Choroid plexus epithelial cell (primary cell): ENCODE data around the gene NBAS.

ENCODE experiments used
- DNase-seq: peaks from one replicate; pipeline ENCODE4 v3.0.0-alpha.2; 2010; ENCODE audit warnings: low read depth
- H3K4me3 ChIP-seq: 2 replicates; pipeline ENCODE4 v1.5.1; 2011; ENCODE audit warnings: low read depth, mild to moderate bottlenecking, control low read depth, low read length, moderate library complexity
- CTCF ChIP-seq: conservative IDR thresholded peaks from 2 replicates; pipeline ENCODE4 v1.5.1; 2011; ENCODE audit warnings: low read depth, mild to moderate bottlenecking, control low read depth, inconsistent platforms, low read length, moderate library complexity

Gene NBAS

GRCh38 chr2:15284614-15285013 is 276.5 kb downstream of the NBAS start:
- DNase-seq, result no peak
- H3K4me3 ChIP-seq, result no peak overlapping the region
- TF ChIP-seq CTCF, result no peak

- DNase-seq, result no peak
- no peak for TF ChIP-seq CTCF
- H3K4me3 ChIP-seq, result no peak overlapping the region
Observed at GRCh38 chr2:15281681-15282080, 279.5 kb downstream of the NBAS start.

- DNase-seq, result no peak
- no peak for TF ChIP-seq CTCF
Observed at GRCh38 chr2:15279201-15279876, 281.8 kb downstream of the NBAS start.

GRCh38 chr2:15278296-15278695 is 282.8 kb downstream of the NBAS start:
- H3K4me3 ChIP-seq, result no peak overlapping the region
- DNase-seq, result no peak
- TF ChIP-seq CTCF, result no peak

More at GRCh38 chr2:15279201-15279876, 281.8 kb downstream of the NBAS start:
- H3K4me3 ChIP-seq, result no peak overlapping the region

- H3K4me3 ChIP-seq, result no peak overlapping the region
- no peak for DNase-seq
- no peak for TF ChIP-seq CTCF
Observed at GRCh38 chr2:15275346-15275745, 285.8 kb downstream of the NBAS start.

GRCh38 chr2:15273452-15273851 is 287.7 kb downstream of the NBAS start:
- TF ChIP-seq CTCF, result no peak
- DNase-seq, result no peak
- H3K4me3 ChIP-seq, result no peak overlapping the region

GRCh38 chr2:15272942-15273341 is 288.2 kb downstream of the NBAS start:
- TF ChIP-seq CTCF, result no peak
- no peak for DNase-seq
- no peak overlapping the region for H3K4me3 ChIP-seq
